B cell (primary cell): Measurements from ENCODE around the gene UGT2B10.

Source experiments
- CTCF ChIP-seq: fragments of 200-600 bp; IDR thresholded peaks from one replicate; pipeline ENCODE4 v1.8.0; 2022; ENCODE audit warnings: antibody characterized with exemption, mild to moderate bottlenecking
- EZH2 ChIP-seq: IDR thresholded peaks from 2 replicates; pipeline ENCODE4 v1.6.1; 2012; ENCODE audit warnings: borderline replicate concordance, low read depth, mild to moderate bottlenecking, moderate library complexity, low read length; ENCODE audit not compliant: insufficient read depth, poor library complexity, severe bottlenecking

DNA sequence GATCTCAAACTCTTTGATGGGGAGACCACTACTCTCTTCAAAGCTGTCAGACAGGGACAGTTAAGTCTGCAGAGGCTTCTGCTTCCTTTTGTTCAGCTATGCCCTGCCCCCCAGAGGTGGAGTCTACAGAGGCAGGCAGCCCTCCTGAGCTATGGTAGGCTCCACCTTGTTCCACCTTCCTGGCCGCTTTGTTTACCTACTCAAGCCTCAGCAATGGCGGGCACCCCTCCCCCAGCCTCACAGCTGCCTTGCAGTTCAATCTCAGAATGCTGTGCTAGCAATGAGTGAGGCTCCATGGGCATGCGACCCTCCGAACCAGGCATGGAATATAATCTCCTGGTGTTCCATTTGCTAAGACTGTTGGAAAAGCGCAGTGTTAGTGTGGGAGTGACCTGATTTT, 42.1 kb upstream of the UGT2B10 start:
- TF ChIP-seq CTCF (no peak), EZH2 (no peak)
